Measurements from ENCODE around the gene RTN4. TPM values are rescaled to one million over a fixed set of nuclear protein-coding genes. Genes with fewer than 3 reads are reported as not detected.
"Not testable (repeated sequence)": the region's sequence is repeated elsewhere in the genome, so short reads cannot be mapped to it uniquely, and the experiment has no call there.

RTN4 gene
- total RNA-seq, 1 experiment from 2014 or later, result 391 TPM

DNA sequence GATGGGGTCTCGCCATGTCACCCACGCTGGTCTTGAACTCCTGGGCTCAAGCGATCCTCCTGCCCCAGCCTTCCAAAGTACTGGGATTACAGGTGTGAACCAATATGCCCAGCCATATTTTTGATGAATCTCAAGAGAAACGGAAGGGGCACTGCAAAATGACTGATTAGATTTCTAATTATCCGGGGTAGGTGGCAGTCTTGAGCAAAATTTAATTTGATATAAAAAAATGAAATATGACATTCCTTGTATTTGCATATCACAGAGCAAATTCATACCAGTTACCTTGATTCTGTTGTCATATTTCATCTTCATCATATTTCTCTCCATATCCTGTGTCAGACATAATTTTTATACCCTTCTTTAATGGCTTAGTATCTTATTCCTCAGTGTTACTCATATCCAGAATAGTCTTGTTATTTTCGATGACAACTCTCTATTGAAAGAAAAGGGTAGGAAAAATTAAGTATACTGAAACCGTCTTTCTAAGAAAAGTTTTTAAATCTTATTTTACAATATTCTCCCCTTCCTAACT is 30.0 kb upstream of the RTN4 start:
- TF ChIP-seq, protein P1, sequence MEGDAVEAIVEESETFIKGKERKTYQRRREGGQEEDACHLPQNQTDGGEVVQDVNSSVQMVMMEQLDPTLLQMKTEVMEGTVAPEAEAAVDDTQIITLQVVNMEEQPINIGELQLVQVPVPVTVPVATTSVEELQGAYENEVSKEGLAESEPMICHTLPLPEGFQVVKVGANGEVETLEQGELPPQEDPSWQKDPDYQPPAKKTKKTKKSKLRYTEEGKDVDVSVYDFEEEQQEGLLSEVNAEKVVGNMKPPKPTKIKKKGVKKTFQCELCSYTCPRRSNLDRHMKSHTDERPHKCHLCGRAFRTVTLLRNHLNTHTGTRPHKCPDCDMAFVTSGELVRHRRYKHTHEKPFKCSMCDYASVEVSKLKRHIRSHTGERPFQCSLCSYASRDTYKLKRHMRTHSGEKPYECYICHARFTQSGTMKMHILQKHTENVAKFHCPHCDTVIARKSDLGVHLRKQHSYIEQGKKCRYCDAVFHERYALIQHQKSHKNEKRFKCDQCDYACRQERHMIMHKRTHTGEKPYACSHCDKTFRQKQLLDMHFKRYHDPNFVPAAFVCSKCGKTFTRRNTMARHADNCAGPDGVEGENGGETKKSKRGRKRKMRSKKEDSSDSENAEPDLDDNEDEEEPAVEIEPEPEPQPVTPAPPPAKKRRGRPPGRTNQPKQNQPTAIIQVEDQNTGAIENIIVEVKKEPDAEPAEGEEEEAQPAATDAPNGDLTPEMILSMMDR (IDR thresholded peaks at IDR 0.05; ENCODE audit: unreplicated experiment), result no peak

GRCh38 chr2:55078956-55079355 is 28.7 kb upstream of the RTN4 start:
- no TSS peak for BruUV-seq (replicated peaks)
- H3K36me3 Mint-ChIP-seq (ENCODE audit: insufficient read depth, unreplicated experiment), result no peaks in the 10 kb centered on the region
- no peak overlapping the region for H3K4me3 Mint-ChIP-seq (ENCODE audit: unreplicated experiment)
- peaks cover 21% of the 10 kb centered on the region for H3K9me3 Mint-ChIP-seq (ENCODE audit: unreplicated experiment)
- ChIA-PET POLR2A (interaction anchor here (2.0 kb wide), 1 partner anchor 11 kb away, joined by 6 read pairs; no protein-coding TSS in a partner anchor), CTCF (interaction anchor here (0.7 kb wide), 2 partner anchors 150 to 151 kb away, joined by 3 read pairs; no protein-coding TSS in a partner anchor)
- no peaks in the 10 kb centered on the region for H3K4me1 Mint-ChIP-seq (ENCODE audit: insufficient read depth, unreplicated experiment)
- peak overlapping the region; percentile 5 for H3K27ac Mint-ChIP-seq (ENCODE audit: low read depth, unreplicated experiment)
- TF ChIP-seq, protein P1 (IDR thresholded peaks at IDR 0.05; ENCODE audit: unreplicated experiment), result no peak
- no peak for DNase-seq (ENCODE audit: unreplicated experiment)
- intact Hi-C loops (cut with micrococcal nuclease), result no loop called here
- no peaks in the 10 kb centered on the region for H3K27me3 Mint-ChIP-seq (ENCODE audit: insufficient read depth, unreplicated experiment)

More for the DNA sequence above, 30.0 kb upstream of the RTN4 start:
- no peak for DNase-seq (ENCODE audit: unreplicated experiment)
- H3K4me3 Mint-ChIP-seq (ENCODE audit: unreplicated experiment), result no peak overlapping the region
- H3K9me3 Mint-ChIP-seq (ENCODE audit: unreplicated experiment), result peaks cover 21% of the 10 kb centered on the region
- H3K4me1 Mint-ChIP-seq (ENCODE audit: insufficient read depth, unreplicated experiment), result no peaks in the 10 kb centered on the region
- no TSS peak for BruUV-seq (replicated peaks)
- ChIA-PET CTCF (no interaction called here), POLR2A (interaction anchor here (0.8 to 1.4 kb wide), 3 partner anchors 8 to 30 kb away, joined by 3 to 6 read pairs (median 3); partner anchors contain the start of gene RTN4)
- H3K27me3 Mint-ChIP-seq (ENCODE audit: insufficient read depth, unreplicated experiment), result no peaks in the 10 kb centered on the region
- no peak overlapping the region for H3K27ac Mint-ChIP-seq (ENCODE audit: low read depth, unreplicated experiment)
- no peaks in the 10 kb centered on the region for H3K36me3 Mint-ChIP-seq (ENCODE audit: insufficient read depth, unreplicated experiment)
- intact Hi-C loops (cut with micrococcal nuclease), result no loop called here

- H3K4me3 Mint-ChIP-seq (ENCODE audit: unreplicated experiment), result no peak overlapping the region
- no peaks in the 10 kb centered on the region for H3K36me3 Mint-ChIP-seq (ENCODE audit: insufficient read depth, unreplicated experiment)
- no peaks in the 10 kb centered on the region for H3K4me1 Mint-ChIP-seq (ENCODE audit: insufficient read depth, unreplicated experiment)
- TF ChIP-seq, protein P1 (IDR thresholded peaks at IDR 0.05; ENCODE audit: unreplicated experiment), result no peak
- no TSS peak for BruUV-seq (replicated peaks)
- intact Hi-C loops (cut with micrococcal nuclease), result no loop called here
- no peak for DNase-seq (ENCODE audit: unreplicated experiment)
- POLR2A ChIA-PET, result no interaction called here
- CTCF ChIA-PET, result no interaction called here
- H3K9me3 Mint-ChIP-seq (ENCODE audit: unreplicated experiment), result peaks cover 21% of the 10 kb centered on the region
- no peak overlapping the region for H3K27ac Mint-ChIP-seq (ENCODE audit: low read depth, unreplicated experiment)
- H3K27me3 Mint-ChIP-seq (ENCODE audit: insufficient read depth, unreplicated experiment), result no peaks in the 10 kb centered on the region
Observed at GRCh38 chr2:55076721-55077120, 26.5 kb upstream of the RTN4 start.

DNA sequence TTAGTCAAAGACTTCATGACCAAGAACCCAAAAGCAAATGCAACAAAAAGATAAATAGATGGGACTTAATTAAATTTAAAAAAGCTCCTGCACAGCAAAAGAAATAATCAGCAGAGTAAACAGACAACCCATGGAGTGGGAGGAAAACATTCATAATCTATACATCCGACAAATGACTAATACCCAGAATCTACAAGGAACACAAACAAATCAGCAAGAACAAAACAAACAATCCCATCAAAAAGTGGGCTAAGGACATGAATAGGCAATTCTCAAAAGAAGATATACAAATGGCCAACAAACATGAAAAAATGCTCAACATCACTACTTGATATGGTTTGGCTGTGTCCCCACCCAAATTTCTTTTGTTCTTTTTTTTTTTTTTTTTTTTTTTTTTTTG is 25.8 kb upstream of the RTN4 start:
- DNase-seq (ENCODE audit: unreplicated experiment); H3K36me3 Mint-ChIP-seq (ENCODE audit: insufficient read depth, unreplicated experiment); H3K4me1 Mint-ChIP-seq (ENCODE audit: insufficient read depth, unreplicated experiment); intact Hi-C loops (cut with micrococcal nuclease); H3K4me3 Mint-ChIP-seq (ENCODE audit: unreplicated experiment); BruUV-seq (replicated peaks); H3K27ac Mint-ChIP-seq (ENCODE audit: low read depth, unreplicated experiment); POLR2A ChIA-PET; H3K27me3 Mint-ChIP-seq (ENCODE audit: insufficient read depth, unreplicated experiment): not testable (repeated sequence)
- CTCF ChIA-PET, result interaction anchor here (0.8 kb wide), 1 partner anchor 18 kb away, joined by 3 read pairs; no protein-coding TSS in a partner anchor
- peaks cover 18% of the 10 kb centered on the region for H3K9me3 Mint-ChIP-seq (ENCODE audit: unreplicated experiment)

Data from MCF 10A (cell line).